ENCODE measurements around the gene PPP1R10. TPM values are rescaled to one million over a fixed set of nuclear protein-coding genes. Genes with fewer than 3 reads are reported as not detected.

PPP1R10 gene
- total and polyA plus RNA-seq, 2 of the 13 experiments (the other 11 are each of a cell fraction or from before 2014, with no cell fraction given): 26.3 to 38.4 TPM

- TF ChIP-seq, protein P1, sequence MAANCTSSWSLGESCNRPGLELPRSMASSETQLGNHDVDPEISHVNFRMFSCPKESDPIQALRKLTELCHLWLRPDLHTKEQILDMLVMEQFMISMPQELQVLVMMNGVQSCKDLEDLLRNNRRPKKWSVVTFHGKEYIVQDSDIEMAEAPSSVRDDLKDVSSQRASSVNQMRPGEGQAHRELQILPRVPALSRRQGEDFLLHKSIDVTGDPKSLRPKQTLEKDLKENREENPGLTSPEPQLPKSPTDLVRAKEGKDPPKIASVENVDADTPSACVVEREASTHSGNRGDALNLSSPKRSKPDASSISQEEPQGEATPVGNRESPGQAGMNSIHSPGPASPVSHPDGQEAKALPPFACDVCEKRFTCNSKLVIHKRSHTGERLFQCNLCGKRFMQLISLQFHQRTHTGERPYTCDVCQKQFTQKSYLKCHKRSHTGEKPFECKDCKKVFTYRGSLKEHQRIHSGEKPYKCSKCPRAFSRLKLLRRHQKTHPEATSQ (CRISPR knock-in tag; IDR thresholded peaks at IDR 0.05; ENCODE audit: borderline replicate concordance): no peak
- TF ChIP-seq PLRG1 (conservative IDR thresholded peaks at IDR 0.05): no peak
- TF ChIP-seq ZNF816 (CRISPR knock-in tag; IDR thresholded peaks at IDR 0.05; ENCODE audit: borderline replicate concordance): no peak; the same call in 1 of the 2 replicates
- TF ChIP-seq ZNF75D (CRISPR knock-in tag; IDR thresholded peaks at IDR 0.05; ENCODE audit: borderline replicate concordance): no peak
- no peak for TF ChIP-seq ZSCAN9 (CRISPR knock-in tag; IDR thresholded peaks at IDR 0.05; ENCODE audit: borderline replicate concordance)
- TF ChIP-seq, protein P2, sequence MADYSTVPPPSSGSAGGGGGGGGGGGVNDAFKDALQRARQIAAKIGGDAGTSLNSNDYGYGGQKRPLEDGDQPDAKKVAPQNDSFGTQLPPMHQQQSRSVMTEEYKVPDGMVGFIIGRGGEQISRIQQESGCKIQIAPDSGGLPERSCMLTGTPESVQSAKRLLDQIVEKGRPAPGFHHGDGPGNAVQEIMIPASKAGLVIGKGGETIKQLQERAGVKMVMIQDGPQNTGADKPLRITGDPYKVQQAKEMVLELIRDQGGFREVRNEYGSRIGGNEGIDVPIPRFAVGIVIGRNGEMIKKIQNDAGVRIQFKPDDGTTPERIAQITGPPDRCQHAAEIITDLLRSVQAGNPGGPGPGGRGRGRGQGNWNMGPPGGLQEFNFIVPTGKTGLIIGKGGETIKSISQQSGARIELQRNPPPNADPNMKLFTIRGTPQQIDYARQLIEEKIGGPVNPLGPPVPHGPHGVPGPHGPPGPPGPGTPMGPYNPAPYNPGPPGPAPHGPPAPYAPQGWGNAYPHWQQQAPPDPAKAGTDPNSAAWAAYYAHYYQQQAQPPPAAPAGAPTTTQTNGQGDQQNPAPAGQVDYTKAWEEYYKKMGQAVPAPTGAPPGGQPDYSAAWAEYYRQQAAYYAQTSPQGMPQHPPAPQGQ (CRISPR knock-in tag; IDR thresholded peaks at IDR 0.05; ENCODE audit: borderline replicate concordance): no peak
- TF ChIP-seq HMGXB4 (CRISPR knock-in tag; IDR thresholded peaks at IDR 0.05; ENCODE audit: borderline replicate concordance in 1 of 2, low read depth in 1 of 2): no peak
- no peak for TF ChIP-seq ZNF354B (CRISPR knock-in tag; IDR thresholded peaks at IDR 0.05)
- TF ChIP-seq KDM1A (CRISPR knock-in tag; IDR thresholded peaks at IDR 0.05): no peak
- TF ChIP-seq NCOA5 (CRISPR knock-in tag; IDR thresholded peaks at IDR 0.05): 0 out of 2 replicates have a peak, but pooled peaks have one; percentile 31
- TF ChIP-seq SP2 (CRISPR knock-in tag; IDR thresholded peaks at IDR 0.05): no peak
- TF ChIP-seq ZNF331 (CRISPR knock-in tag; IDR thresholded peaks at IDR 0.05): no peak
- TF ChIP-seq NONO (IDR thresholded peaks at IDR 0.05): no peak
- no peak for TF ChIP-seq NONO (CRISPR knock-in tag; conservative IDR thresholded peaks at IDR 0.05)
- no peak for TF ChIP-seq ZNF530 (CRISPR knock-in tag; IDR thresholded peaks at IDR 0.05; ENCODE audit: low read depth)
- TF ChIP-seq ZNF841 (CRISPR knock-in tag; IDR thresholded peaks at IDR 0.05; ENCODE audit: borderline replicate concordance): no peak
- TF ChIP-seq ZNF746 (CRISPR knock-in tag; IDR thresholded peaks at IDR 0.05): no peak
- 0 out of 2 replicates have a peak, but pooled peaks have one; percentile 3 for TF ChIP-seq RXRB (CRISPR knock-in tag; IDR thresholded peaks at IDR 0.05; ENCODE audit: borderline replicate concordance)
- no peak for TF ChIP-seq SYNCRIP (IDR thresholded peaks at IDR 0.05; ENCODE audit: insufficient read depth, low read depth, low read length)
- TF ChIP-seq ZNF232 (CRISPR knock-in tag; IDR thresholded peaks at IDR 0.05; ENCODE audit: borderline replicate concordance): no peak
- no peak for TF ChIP-seq ZNF782 (CRISPR knock-in tag; IDR thresholded peaks at IDR 0.05; ENCODE audit: borderline replicate concordance)
- TF ChIP-seq ZNF317 (CRISPR knock-in tag; IDR thresholded peaks at IDR 0.05): no peak
- peak; percentile 63; the same call in 1 of the 2 replicates for TF ChIP-seq POLR2AphosphoS5 (IDR thresholded peaks at IDR 0.05; ENCODE audit: low read depth, low read length)
- no peak for TF ChIP-seq MIER3 (CRISPR knock-in tag; IDR thresholded peaks at IDR 0.05; ENCODE audit: borderline replicate concordance)
- TF ChIP-seq SRSF4 (IDR thresholded peaks at IDR 0.05; ENCODE audit: low read depth, low read length, poor library complexity, severe bottlenecking): peak; percentile 1
- no peak for TF ChIP-seq CHCHD3 (CRISPR knock-in tag; IDR thresholded peaks at IDR 0.05)
- peak in 1 of 2 experiments; percentile 22; a peak in 1 of 4 replicates for TF ChIP-seq POLR2A (IDR thresholded peaks at IDR 0.05; ENCODE audit: insufficient read depth in 1 of 2, low read depth in 2 of 2, low read length in 2 of 2)
These were observed 3.6 kb downstream of the PPP1R10 start (continued) for GRCh38 chr6:30613251-30614043.
